ENCODE results near the gene WBP11. TPM values are rescaled to one million over a fixed set of nuclear protein-coding genes. Genes with fewer than 3 reads are reported as not detected.

The WBP11 gene
- total RNA-seq, 1 donor from 2014 or later: 21.7 TPM

- TF ChIP-seq, protein P1, sequence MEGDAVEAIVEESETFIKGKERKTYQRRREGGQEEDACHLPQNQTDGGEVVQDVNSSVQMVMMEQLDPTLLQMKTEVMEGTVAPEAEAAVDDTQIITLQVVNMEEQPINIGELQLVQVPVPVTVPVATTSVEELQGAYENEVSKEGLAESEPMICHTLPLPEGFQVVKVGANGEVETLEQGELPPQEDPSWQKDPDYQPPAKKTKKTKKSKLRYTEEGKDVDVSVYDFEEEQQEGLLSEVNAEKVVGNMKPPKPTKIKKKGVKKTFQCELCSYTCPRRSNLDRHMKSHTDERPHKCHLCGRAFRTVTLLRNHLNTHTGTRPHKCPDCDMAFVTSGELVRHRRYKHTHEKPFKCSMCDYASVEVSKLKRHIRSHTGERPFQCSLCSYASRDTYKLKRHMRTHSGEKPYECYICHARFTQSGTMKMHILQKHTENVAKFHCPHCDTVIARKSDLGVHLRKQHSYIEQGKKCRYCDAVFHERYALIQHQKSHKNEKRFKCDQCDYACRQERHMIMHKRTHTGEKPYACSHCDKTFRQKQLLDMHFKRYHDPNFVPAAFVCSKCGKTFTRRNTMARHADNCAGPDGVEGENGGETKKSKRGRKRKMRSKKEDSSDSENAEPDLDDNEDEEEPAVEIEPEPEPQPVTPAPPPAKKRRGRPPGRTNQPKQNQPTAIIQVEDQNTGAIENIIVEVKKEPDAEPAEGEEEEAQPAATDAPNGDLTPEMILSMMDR (IDR thresholded peaks at IDR 0.05; ENCODE audit: insufficient read depth, low read length, poor library complexity, severe bottlenecking): no peak
- H3K4me3 ChIP-seq (ENCODE audit: low read depth, low read length): no peak overlapping the region
- DNase-seq (ENCODE audit: low read depth): no peak
- no peaks in the 10 kb centered on the region for H3K27me3 ChIP-seq (ENCODE audit: control insufficient read depth, insufficient read depth, low read length)
- H3K36me3 ChIP-seq (ENCODE audit: control insufficient read depth, insufficient read depth, low read length): no peaks in the 10 kb centered on the region
Observed at GRCh38 chr12:14811486-14811885, 8.2 kb upstream of the WBP11 start.

DNA sequence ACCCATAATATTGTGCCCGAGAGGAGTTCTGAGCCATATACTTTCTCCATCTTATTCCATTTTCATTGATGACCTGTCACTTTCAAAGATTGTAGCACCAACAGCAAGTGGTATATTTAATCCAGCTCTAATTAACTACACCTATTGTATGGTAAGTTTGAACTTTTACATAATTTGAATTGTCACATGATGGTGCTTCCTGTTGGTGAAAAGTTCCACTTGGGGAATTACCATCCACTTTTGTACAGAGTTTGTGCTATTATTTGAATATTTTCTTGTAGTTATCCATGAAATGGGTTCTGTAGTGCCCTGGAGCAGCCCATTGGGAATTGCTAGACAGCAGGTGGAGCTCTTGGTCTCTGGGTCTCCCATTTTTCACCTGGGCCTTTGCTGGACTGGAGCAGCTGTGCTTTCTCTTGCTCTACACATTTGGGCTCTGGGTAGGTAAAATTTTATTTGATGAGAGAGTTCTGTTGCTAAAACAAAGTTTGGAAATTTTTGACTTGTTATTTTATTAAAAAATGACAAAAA, 7.7 kb upstream of the WBP11 start:
- TF ChIP-seq, protein P1 (IDR thresholded peaks at IDR 0.05; ENCODE audit: insufficient read depth, low read length, poor library complexity, severe bottlenecking): peak; percentile 66
- Histone ChIP-seq H3K4me3 (ENCODE audit: low read depth, low read length) (no peak overlapping the region), H3K27me3 (ENCODE audit: control insufficient read depth, insufficient read depth, low read length) (no peaks in the 10 kb centered on the region), H3K36me3 (ENCODE audit: control insufficient read depth, insufficient read depth, low read length) (no peaks in the 10 kb centered on the region)
- DNase-seq (ENCODE audit: low read depth): no peak

GRCh38 chr12:14810167-14810952, 7.1 kb upstream of the WBP11 start:
- DNase-seq (ENCODE audit: low read depth): no peak
- Histone ChIP-seq H3K36me3 (ENCODE audit: control insufficient read depth, insufficient read depth, low read length) (no peaks in the 10 kb centered on the region), H3K4me3 (ENCODE audit: low read depth, low read length) (no peak overlapping the region), H3K27me3 (ENCODE audit: control insufficient read depth, insufficient read depth, low read length) (no peaks in the 10 kb centered on the region)
- TF ChIP-seq, protein P1 (IDR thresholded peaks at IDR 0.05; ENCODE audit: insufficient read depth, low read length, poor library complexity, severe bottlenecking): no peak

GRCh38 chr12:14803830-14804160, 517 bp upstream of the WBP11 start:
- DNase-seq (ENCODE audit: low read depth): no peak
- peak overlapping the region; percentile 99 for H3K4me3 ChIP-seq (ENCODE audit: low read depth, low read length)
- H3K27me3 ChIP-seq (ENCODE audit: control insufficient read depth, insufficient read depth, low read length): no peaks in the 10 kb centered on the region
- TF ChIP-seq, protein P1 (IDR thresholded peaks at IDR 0.05; ENCODE audit: insufficient read depth, low read length, poor library complexity, severe bottlenecking): no peak
- no peaks in the 10 kb centered on the region for H3K36me3 ChIP-seq (ENCODE audit: control insufficient read depth, insufficient read depth, low read length)

- peak overlapping the region; percentile 99 for H3K4me3 ChIP-seq (ENCODE audit: low read depth, low read length)
- DNase-seq (ENCODE audit: low read depth): no peak
- no peaks in the 10 kb centered on the region for H3K27me3 ChIP-seq (ENCODE audit: control insufficient read depth, insufficient read depth, low read length)
- no peaks in the 10 kb centered on the region for H3K36me3 ChIP-seq (ENCODE audit: control insufficient read depth, insufficient read depth, low read length)
- TF ChIP-seq, protein P1 (IDR thresholded peaks at IDR 0.05; ENCODE audit: insufficient read depth, low read length, poor library complexity, severe bottlenecking): no peak
Observed at GRCh38 chr12:14802721-14803010, 612 bp downstream of the WBP11 start.

GRCh38 chr12:14802247-14802646, 1.0 kb downstream of the WBP11 start:
- no peak for DNase-seq (ENCODE audit: low read depth)
- TF ChIP-seq, protein P1 (IDR thresholded peaks at IDR 0.05; ENCODE audit: insufficient read depth, low read length, poor library complexity, severe bottlenecking): no peak
- Histone ChIP-seq H3K4me3 (ENCODE audit: low read depth, low read length) (peak overlapping the region; percentile 99), H3K27me3 (ENCODE audit: control insufficient read depth, insufficient read depth, low read length) (no peaks in the 10 kb centered on the region), H3K36me3 (ENCODE audit: control insufficient read depth, insufficient read depth, low read length) (no peaks in the 10 kb centered on the region)
